D721Med (cell line): ENCODE measurements around the gene AASDH.

Experiments used
- DNase-seq: peaks from one replicate; pipeline ENCODE4 v3.0.0; 2011; ENCODE audit warnings: low spot score; ENCODE audit not compliant: insufficient read length
- FAIRE-seq: peaks from 2 replicates; lab custom pipeline; 2011; peaks lifted over from hg19 to GRCh38; lab: Jason Lieb, UNC
- CTCF ChIP-seq: IDR thresholded peaks from 2 replicates; pipeline ENCODE4 v1.5.1; 2012; ENCODE audit warnings: mild to moderate bottlenecking, control low read depth; ENCODE audit not compliant: insufficient read depth; ENCODE audit errors: missing control alignments

Gene AASDH

GRCh38 chr4:56316011-56316650, 71.2 kb downstream of the AASDH start:
- DNase-seq (no peak), FAIRE-seq (no peak)
- no peak for TF ChIP-seq CTCF

- TF ChIP-seq CTCF, result no peak
- FAIRE-seq (no peak), DNase-seq (no peak)
These were observed 71.7 kb downstream of the AASDH start for GRCh38 chr4:56315543-56315942.

GRCh38 chr4:56315041-56315440, 72.2 kb downstream of the AASDH start:
- no peak for TF ChIP-seq CTCF
- DNase-seq (no peak), FAIRE-seq (no peak)

- no peak for TF ChIP-seq CTCF
- DNase-seq, result no peak
- FAIRE-seq, result no peak
These were observed 72.9 kb downstream of the AASDH start for GRCh38 chr4:56314207-56314915.

GRCh38 chr4:56313132-56313531, 74.2 kb downstream of the AASDH start:
- no peak for DNase-seq
- no peak for FAIRE-seq
- TF ChIP-seq CTCF, result no peak

GRCh38 chr4:56311299-56311975, 75.9 kb downstream of the AASDH start:
- no peak for FAIRE-seq

More at GRCh38 chr4:56311299-56311975, 75.9 kb downstream of the AASDH start:
- no peak for DNase-seq
- no peak for TF ChIP-seq CTCF
